Motor neuron (in vitro differentiated cells): ENCODE data around the gene SLC38A7. TPM values are rescaled to one million over a fixed set of nuclear protein-coding genes. Genes with fewer than 3 reads are reported as not detected.

Experiments used
- ATAC-seq, 8 experiments: fragments of 200-7000 bp; cut with Tn5 transposase; replicated peaks in 6 of 8; 2 replicates each; pipeline ENCODE4 v1.8.0; 2021; ENCODE audit warnings: mild to moderate bottlenecking in 8 of 8, moderate library complexity in 8 of 8
- H3K27ac ChIP-seq, 2 donors: fragments of 250-450 bp; sonication (Bioruptor Pico); 2 replicates each; pipeline ENCODE4 v1.9.0; 2021; ENCODE audit warnings: antibody characterized with exemption in 2 of 2, mild to moderate bottlenecking in 2 of 2, moderate library complexity in 1 of 2
- H3K4me1 ChIP-seq, 2 donors: fragments of 250-450 bp; sonication (Bioruptor Pico); replicated peaks in 1 of 2; 2 replicates each; pipeline ENCODE4 v1.6.1; 2021; ENCODE audit warnings: antibody characterized with exemption in 2 of 2, mild to moderate bottlenecking in 2 of 2, moderate library complexity in 1 of 2
- H3K4me3 ChIP-seq, 5 donors: fragments of 250-450 bp; sonication (Bioruptor Pico); 2 replicates each; pipeline ENCODE4 v1.9.0; 2021; ENCODE audit warnings: antibody characterized with exemption in 5 of 5, mild to moderate bottlenecking in 5 of 5, moderate library complexity in 4 of 5
- WGBS, 10 experiments: fragments of 450-650 bp; shearing (Covaris generic); methylation state at CpG; one replicate each; pipeline ENCODE4 v1.0.0; 2022; 5-methylcytosine and 5-hydroxymethylcytosine counted together
- in situ Hi-C, 9 experiments: fragments of 400-800 bp; cut with MboI; loops; one replicate each; pipeline ENCODE4 v1.15.0; 2021; ENCODE audit warnings: low sequenced_read_pairs in 9 of 9, low pct_unique_long_range_greater_than_20kb in 2 of 9; ENCODE audit not compliant: unreplicated experiment in 9 of 9
- total RNA-seq, 8 experiments: library from RNA; unstranded; fragments of 300-600 nt; gene quantifications; 2 replicates each; pipeline versions ENCODE4 v1.2.3 to v1.2.4, GENCODE V29; 2022

The SLC38A7 gene
- total RNA-seq, 8 experiments from 2014 or later: 5.0 to 30.7 (median 16.9) TPM

GRCh38 chr16:58624209-58624608 lies 60.4 kb downstream of the SLC38A7 start:
- in situ Hi-C loops: no loop called here
- WGBS, 10 experiments: 78 to 100% (median 91%) methylated on average over 1 to 7 of the region's 7 CpGs; no CpG with 5 or more reads in 2 of the 10 experiments
- peaks cover 4 to 7% of the 10 kb centered on the region in 2 donors for H3K4me1 ChIP-seq
- no peak overlapping the region for H3K27ac ChIP-seq
- no peak for ATAC-seq
- H3K4me3 ChIP-seq: no peak overlapping the region

- Histone ChIP-seq H3K27ac (no peak overlapping the region), H3K4me3 (no peak overlapping the region), H3K4me1 (no peaks in the 10 kb centered on the region)
- in situ Hi-C loops: no loop called here
- no peak for ATAC-seq
- WGBS, 10 experiments: 86 to 100% (median 98%) methylated on average over 1 to 10 of the region's 10 CpGs; no CpG with 5 or more reads in 2 of the 10 experiments
Observed at GRCh38 chr16:58620396-58620795, 64.2 kb downstream of the SLC38A7 start.

- ATAC-seq: no peak
- WGBS, 10 experiments: 0 to 100% (median 50%) methylated on average over 1 to 3 of the region's 3 CpGs
- Histone ChIP-seq H3K4me1 (no peaks in the 10 kb centered on the region), H3K4me3 (no peak overlapping the region), H3K27ac (no peak overlapping the region)
- in situ Hi-C loops: no loop called here
Observed at GRCh38 chr16:58615280-58615679, 69.3 kb downstream of the SLC38A7 start.

Other genes with a start within 250 kb of the SLC38A7 start
- 100 to 1,000 TPM in 5 of 8 experiments, 10 to 100 TPM in 1, 1 to 10 TPM in 2; 8.4 to 258 (median 140) TPM for gene NDRG4, start 184.6 kb downstream of the SLC38A7 start, total RNA-seq
- gene SETD6, start 169.3 kb downstream of the SLC38A7 start, total RNA-seq: 10 to 100 TPM in 7 of 8 experiments, 1 to 10 TPM in 1; 8.6 to 36.3 (median 16.4) TPM
- 100 to 1,000 TPM in 3 of 8 experiments, 10 to 100 TPM in 5; 57.7 to 187 (median 91.9) TPM for gene CNOT1, start 54.9 kb downstream of the SLC38A7 start, total RNA-seq
- 100 to 1,000 TPM in 2 of 8 experiments, 10 to 100 TPM in 6; 63.0 to 116 (median 76.8) TPM for gene GOT2, start 49.5 kb upstream of the SLC38A7 start, total RNA-seq